GM12892 (cell line): ENCODE data around the gene SH3RF3.

ENCODE experiments used
- POLR2A ChIP-seq: IDR thresholded peaks from 2 replicates; pipeline ENCODE4 v1.6.1; 2011; ENCODE audit warnings: low read depth, low read length, control low read depth
- POLR2AphosphoS5 ChIP-seq: IDR thresholded peaks from 2 replicates; pipeline ENCODE4 v1.6.1; 2011; ENCODE audit warnings: low read depth, low read length, control low read depth
- TAF1 ChIP-seq: IDR thresholded peaks from 2 replicates; pipeline ENCODE4 v1.6.1; 2011; ENCODE audit warnings: low read depth, mild to moderate bottlenecking, control low read depth, low read length, borderline replicate concordance

DNA sequence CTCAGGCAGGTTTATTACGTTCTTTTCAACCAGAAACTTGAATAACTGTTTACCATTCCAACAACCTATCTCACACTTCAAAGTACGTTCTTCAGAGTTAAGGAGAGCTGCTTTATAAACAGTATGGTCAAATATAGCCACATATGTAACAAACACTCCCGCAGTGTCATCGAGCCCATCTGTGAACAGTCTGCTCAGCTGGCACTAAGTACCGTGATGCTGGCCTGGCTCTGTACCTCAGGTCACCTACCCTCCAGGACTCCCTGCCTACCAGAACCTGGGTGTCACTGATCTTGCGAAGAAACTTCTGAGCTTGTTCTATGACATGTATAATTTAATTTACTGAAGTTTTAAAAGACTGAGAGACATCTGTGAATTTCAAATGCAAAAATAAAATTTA, 413.4 kb downstream of the SH3RF3 start:
- TF ChIP-seq POLR2A (no peak), POLR2AphosphoS5 (no peak), TAF1 (no peak)
